GM12892 (cell line): ENCODE results near the gene ADCY1.
A peak's percentile ranks its signal among the peaks of the same experiment; 100 is the strongest.

Experiments used
- DNase-seq: peaks from one replicate; pipeline ENCODE4 v3.0.0; 2011; ENCODE audit not compliant: insufficient read length
- FAIRE-seq: peaks from 2 replicates; lab custom pipeline; 2011; peaks lifted over from hg19 to GRCh38; lab: Jason Lieb, UNC
- POLR2A ChIP-seq: IDR thresholded peaks from 2 replicates; pipeline ENCODE4 v1.6.1; 2011; ENCODE audit warnings: low read depth, low read length, control low read depth
- POLR2AphosphoS5 ChIP-seq: IDR thresholded peaks from 2 replicates; pipeline ENCODE4 v1.6.1; 2011; ENCODE audit warnings: low read depth, low read length, control low read depth
- TAF1 ChIP-seq: IDR thresholded peaks from 2 replicates; pipeline ENCODE4 v1.6.1; 2011; ENCODE audit warnings: low read depth, mild to moderate bottlenecking, control low read depth, low read length, borderline replicate concordance

ADCY1 gene

GRCh38 chr7:45568536-45569289, 5.5 kb upstream of the ADCY1 start:
- no peak for FAIRE-seq
- no peak for TF ChIP-seq POLR2AphosphoS5
- TF ChIP-seq POLR2A: no peak
- TF ChIP-seq TAF1: no peak
- no peak for DNase-seq

DNA sequence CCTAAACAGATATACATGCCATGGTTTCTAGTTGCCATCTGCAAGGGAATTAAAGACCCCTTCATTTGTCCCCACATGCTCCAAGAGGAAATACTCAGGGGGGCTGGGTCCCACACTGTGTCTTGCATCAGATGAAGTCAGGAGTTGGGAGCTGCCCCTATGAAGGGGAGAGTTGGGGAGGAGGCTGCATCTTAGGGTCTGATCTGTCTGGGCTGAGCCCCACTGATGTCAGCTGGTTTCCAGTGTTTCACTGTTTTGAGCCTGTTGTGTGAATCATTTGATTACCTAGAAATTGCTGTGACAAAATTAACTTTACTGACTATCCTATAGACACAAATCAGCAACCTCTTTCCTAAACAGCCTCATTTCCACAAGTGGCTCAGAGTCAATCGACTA, 4.9 kb upstream of the ADCY1 start:
- TF ChIP-seq POLR2A (no peak), POLR2AphosphoS5 (no peak), TAF1 (no peak)
- DNase-seq (no peak), FAIRE-seq (no peak)

DNA sequence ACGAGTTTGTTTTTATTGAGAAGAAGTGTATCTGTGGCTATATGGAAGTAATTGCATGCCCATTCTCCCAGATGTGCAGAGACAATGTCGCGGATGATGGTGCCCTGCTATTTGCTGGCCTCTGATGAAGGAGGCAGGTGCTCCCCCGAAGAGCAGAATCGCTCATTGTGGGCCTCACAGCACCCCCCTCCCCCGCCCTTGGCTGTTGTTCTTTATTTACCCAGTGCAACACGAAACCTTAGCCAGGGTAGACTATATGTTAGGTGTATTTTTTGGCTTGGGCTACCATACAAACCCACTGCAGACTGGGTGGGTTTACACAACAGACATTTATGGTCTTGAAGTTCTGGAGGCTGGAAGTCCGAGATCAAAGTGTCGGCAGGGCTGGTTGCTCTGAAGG, 3.4 kb upstream of the ADCY1 start:
- FAIRE-seq (no peak), DNase-seq (no peak)
- TF ChIP-seq POLR2AphosphoS5 (no peak), TAF1 (no peak), POLR2A (no peak)

- TF ChIP-seq POLR2A (no peak), POLR2AphosphoS5 (no peak), TAF1 (no peak)
- DNase-seq: no peak
- peak; percentile 17 for FAIRE-seq
Observed at GRCh38 chr7:45573204-45573603, 964 bp upstream of the ADCY1 start.

DNA sequence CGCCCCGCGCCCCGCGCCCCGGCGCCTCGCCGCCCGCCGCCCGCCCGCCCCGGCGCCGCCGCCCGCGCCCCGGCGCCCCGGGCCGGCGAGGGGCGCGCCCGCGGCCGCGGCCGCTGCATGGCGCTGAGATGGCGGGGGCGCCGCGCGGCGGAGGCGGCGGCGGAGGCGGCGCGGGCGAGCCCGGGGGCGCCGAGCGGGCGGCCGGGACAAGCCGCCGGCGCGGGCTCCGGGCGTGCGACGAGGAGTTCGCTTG, 174 bp downstream of the ADCY1 start:
- TF ChIP-seq POLR2AphosphoS5 (no peak), POLR2A (no peak), TAF1 (no peak)
- DNase-seq (no peak), FAIRE-seq (no peak)

GRCh38 chr7:45574669-45575500, 717 bp downstream of the ADCY1 start:
- TF ChIP-seq POLR2A: 0 out of 2 replicates have a peak, but pooled peaks have one; percentile 7
- no peak for TF ChIP-seq POLR2AphosphoS5
- peak; percentile 87 for FAIRE-seq
- DNase-seq: peak; percentile 68

- DNase-seq (no peak), FAIRE-seq (no peak)
- TF ChIP-seq POLR2AphosphoS5: no peak
- 0 out of 2 replicates have a peak, but pooled peaks have one; percentile 27 for TF ChIP-seq POLR2A
Observed at GRCh38 chr7:45575501-45576248, 1.5 kb downstream of the ADCY1 start.

- FAIRE-seq: no peak
- no peak for DNase-seq
- TF ChIP-seq POLR2A: peak; percentile 45; the same call in 1 of the 2 replicates
- no peak for TF ChIP-seq TAF1
Observed at GRCh38 chr7:45576249-45576929, 2.2 kb downstream of the ADCY1 start.

DNA sequence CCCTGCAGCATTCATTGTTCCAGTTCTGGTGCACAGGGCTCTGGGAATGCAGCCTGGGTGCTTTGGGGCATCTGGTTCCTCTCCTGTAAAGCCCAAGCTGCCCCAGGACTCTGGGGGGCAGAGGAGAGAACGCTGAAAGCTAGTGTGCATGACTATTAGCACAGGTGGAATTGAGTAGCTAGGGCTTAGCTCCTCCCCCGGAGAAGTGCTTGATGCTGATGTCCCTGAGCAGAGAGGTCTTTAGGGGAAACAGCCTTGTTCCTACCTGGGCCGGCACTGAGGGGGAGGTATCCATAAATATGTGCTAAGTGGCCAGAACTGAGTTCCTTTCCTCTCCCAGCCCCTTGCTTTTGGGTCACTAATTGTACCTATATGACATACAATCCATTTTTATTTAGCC, 3.9 kb downstream of the ADCY1 start:
- DNase-seq (no peak), FAIRE-seq (no peak)

GRCh38 chr7:45578467-45578866, 4.3 kb downstream of the ADCY1 start:
- TF ChIP-seq POLR2AphosphoS5: no peak
- no peak for TF ChIP-seq POLR2A
- no peak for TF ChIP-seq TAF1
- DNase-seq (no peak), FAIRE-seq (no peak)

More for the DNA sequence above, 3.9 kb downstream of the ADCY1 start:
- TF ChIP-seq POLR2A: no peak
- no peak for TF ChIP-seq TAF1
- no peak for TF ChIP-seq POLR2AphosphoS5

DNA sequence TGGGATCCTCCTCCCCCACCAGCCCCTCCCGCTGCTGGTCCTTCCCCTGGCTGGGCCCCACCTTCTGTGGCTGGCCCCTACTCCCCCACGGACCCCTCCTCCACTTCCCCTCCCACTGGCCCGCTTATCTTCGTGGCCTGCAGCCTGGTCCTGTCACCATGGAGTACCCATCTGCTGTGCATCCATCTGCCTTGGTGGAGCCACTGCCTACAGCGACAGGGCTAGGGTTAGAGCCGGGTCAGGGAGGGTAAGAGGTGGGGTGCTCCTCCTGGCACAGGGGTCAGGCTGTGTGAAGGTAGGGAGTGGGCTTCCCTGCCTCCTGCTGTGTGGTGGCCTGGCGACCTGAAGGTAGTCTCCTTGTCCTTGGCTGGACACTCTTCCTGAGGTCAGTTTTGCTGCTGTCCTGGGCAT, 5.2 kb downstream of the ADCY1 start:
- FAIRE-seq (no peak), DNase-seq (no peak)
- no peak for TF ChIP-seq TAF1
- 0 out of 2 replicates have a peak, but pooled peaks have one; percentile 27 for TF ChIP-seq POLR2A
